ENCODE results near the gene EPG5. TPM values are rescaled to one million over a fixed set of nuclear protein-coding genes. Genes with fewer than 3 reads are reported as not detected.

EPG5 gene
- total and polyA plus RNA-seq, 9 of the 15 experiments (the other 6 are each of a cell fraction or from before 2014, with no cell fraction given), result 1.3 to 10.7 (median 5.2) TPM

- Histone ChIP-seq H3K4me2 (ENCODE audit: insufficient read depth, low read length) (no peak overlapping the region), H3K9ac (ENCODE audit: insufficient read depth in 1 of 2, low read depth in 2 of 2, low read length in 2 of 2) (no peak overlapping the region), H3K27ac (ENCODE audit: extremely low read depth, low read depth, low read length) (no peak overlapping the region), H3K4me3 (no peak overlapping the region), H3K36me3 (ENCODE audit: control insufficient read depth, insufficient read depth, low read length) (peaks cover 44% of the 10 kb centered on the region; the same call in 2 of the 3 replicates), H3K4me1 (replicated peaks in 1 of 2; ENCODE audit: control insufficient read depth in 2 of 2, insufficient read depth in 2 of 2, low read length in 2 of 2) (no peaks in the 10 kb centered on the region), H2AFZ (ENCODE audit: low read depth, low read length) (no peak overlapping the region), H3K9me1 (ENCODE audit: control insufficient read depth, insufficient read depth, low read length) (no peaks in the 10 kb centered on the region), H3K27me3 (ENCODE audit: control insufficient read depth in 2 of 2, insufficient read depth in 2 of 2, low read length in 2 of 2) (no peaks in the 10 kb centered on the region), H3K9me3 (replicated peaks; ENCODE audit: control insufficient read depth, insufficient read depth, low read depth, low read length) (no peaks in the 10 kb centered on the region), H3K79me2 (ENCODE audit: control insufficient read depth, insufficient read depth, low read length) (no peaks in the 10 kb centered on the region), H4K20me1 (replicated peaks; ENCODE audit: control insufficient read depth, insufficient read depth, low read length) (no peaks in the 10 kb centered on the region; the same call in 1 of the 2 replicates)
- ChIA-PET POLR2A (interaction anchor here (0.9 kb wide), 1 partner anchor 11 kb away, joined by 4 read pairs; no protein-coding TSS in a partner anchor), CTCF (ENCODE audit: low intra/inter-chr PET ratio) (no interaction called here)
- BruUV-seq (replicated peaks), result no TSS peak
- 93% methylated on average over 4 of the region's 4 CpGs for WGBS (ENCODE audit: insufficient coverage, low coverage, missing lambda C conversion rate)
- in situ Hi-C loops (cut with MboI), result no loop called here
- intact Hi-C loops (cut with micrococcal nuclease), result no loop called here
- DNase-seq (ENCODE audit: extremely low read depth in 1 of 4, low spot score in 3 of 4) (no peak), FAIRE-seq (no peak), ATAC-seq (no peak)
- TF ChIP-seq POLR2H (tag; IDR thresholded peaks at IDR 0.05; ENCODE audit: low read depth), result no peak
- TF ChIP-seq GTF2E2 (tag; IDR thresholded peaks at IDR 0.05), result no peak
- peak; percentile 88 for TF ChIP-seq MAFF (IDR thresholded peaks at IDR 0.05; ENCODE audit: low read length)
- no peak for TF ChIP-seq ELF1 (tag; IDR thresholded peaks at IDR 0.05)
- no peak for TF ChIP-seq HNRNPK (IDR thresholded peaks at IDR 0.05; ENCODE audit: low read depth, low read length, poor library complexity, severe bottlenecking)
- no peak for TF ChIP-seq UBTF (IDR thresholded peaks at IDR 0.05; ENCODE audit: borderline replicate concordance in 1 of 2, low read depth in 2 of 2, low read length in 2 of 2)
- TF ChIP-seq E2F1 (CRISPR knock-in tag; IDR thresholded peaks at IDR 0.05), result no peak
- no peak for TF ChIP-seq POLR2A (conservative IDR thresholded peaks at IDR 0.05)
- TF ChIP-seq TBP (optimal IDR thresholded peaks at IDR 0.05; ENCODE audit: low read depth, low read length), result no peak
- no peak for TF ChIP-seq SNRNP70 (optimal IDR thresholded peaks at IDR 0.05; ENCODE audit: low read depth, low read length)
- TF ChIP-seq ARID3A (IDR thresholded peaks at IDR 0.05; ENCODE audit: borderline replicate concordance, low read depth, low read length), result no peak
- TF ChIP-seq MAFK (IDR thresholded peaks at IDR 0.05; ENCODE audit: low read length), result peak; percentile 92
- no peak for TF ChIP-seq HINFP (tag; conservative IDR thresholded peaks at IDR 0.05; ENCODE audit: low read depth)
- no peak for TF ChIP-seq MCM2 (IDR thresholded peaks at IDR 0.05; ENCODE audit: low read depth)
- no peak for TF ChIP-seq NR2C1 (IDR thresholded peaks at IDR 0.05)
- no peak for TF ChIP-seq NR2C1 (tag; IDR thresholded peaks at IDR 0.05)
- no peak for TF ChIP-seq SAFB2 (IDR thresholded peaks at IDR 0.05; ENCODE audit: borderline replicate concordance, low read depth, low read length, severe bottlenecking)
- peak; percentile 77 for TF ChIP-seq C11orf30 (IDR thresholded peaks at IDR 0.05; ENCODE audit: low read depth)
Observed at GRCh38 chr18:45856531-45856930, 110.6 kb downstream of the EPG5 start.
